ENCODE measurements around the gene HEMK1. TPM values are rescaled to one million over a fixed set of nuclear protein-coding genes. Genes with fewer than 3 reads are reported as not detected.

HEMK1 gene
- total and polyA plus RNA-seq, 2 donors (not counting 3 experiments of a cell fraction or from before 2014, with no cell fraction given) = 14.2 to 15.2 TPM

GRCh38 chr3:50607271-50608091, 38.2 kb downstream of the HEMK1 start:
- H2AFZ ChIP-seq (ENCODE audit: low read depth, low read length) = no peak overlapping the region
- no peak for DNase-seq (ENCODE audit: low read depth, low spot score)
- dilution Hi-C loops (cut with MboI; ENCODE audit: extremely low pct_ligation_motif_present, low sequenced_read_pairs) = no loop called here
- no peak overlapping the region for H3K4me3 ChIP-seq (replicated peaks in 1 of 3; ENCODE audit: insufficient read depth in 1 of 3, low read depth in 1 of 3, low read length in 3 of 3)
- no peak overlapping the region for H3K9ac ChIP-seq (replicated peaks; ENCODE audit: extremely low read depth, insufficient read depth, low read length)
- H4K20me1 ChIP-seq (replicated peaks; ENCODE audit: control insufficient read depth, extremely low read depth, insufficient read depth, low read length) = no peaks in the 10 kb centered on the region
- TF ChIP-seq POLR2AphosphoS5 (IDR thresholded peaks at IDR 0.05; ENCODE audit: insufficient read depth, low read depth, low read length) = no peak
- no peak for TF ChIP-seq FOS (IDR thresholded peaks at IDR 0.05; ENCODE audit: borderline replicate concordance, insufficient read depth, low read length)
- TF ChIP-seq CTCF (IDR thresholded peaks at IDR 0.05; ENCODE audit: extremely low read depth in 1 of 2, insufficient read depth in 1 of 2, low read depth in 1 of 2, low read length in 2 of 2) = no peak
- no peak for TF ChIP-seq GATA2 (IDR thresholded peaks at IDR 0.05; ENCODE audit: insufficient read depth, insufficient read length, low read depth, low read length)
- TF ChIP-seq POLR2A (IDR thresholded peaks at IDR 0.05; ENCODE audit: low read depth, low read length) = no peak
- peaks cover 0 to 6% of the 10 kb centered on the region in 2 experiments for H3K36me3 ChIP-seq (ENCODE audit: control insufficient read depth in 2 of 2, extremely low read depth in 1 of 2, insufficient read depth in 2 of 2, low read length in 2 of 2)
- FAIRE-seq = no peak
- H3K79me2 ChIP-seq (ENCODE audit: control insufficient read depth, insufficient read depth, low read length) = no peaks in the 10 kb centered on the region
- H3K27me3 ChIP-seq (ENCODE audit: control insufficient read depth in 2 of 2, insufficient read depth in 2 of 2, low read length in 2 of 2) = no peaks in the 10 kb centered on the region
- H3K9me1 ChIP-seq (replicated peaks; ENCODE audit: control insufficient read depth, extremely low read depth, insufficient read depth, low read length) = no peaks in the 10 kb centered on the region
- CTCF ChIA-PET = interaction anchor here (1.5 kb wide), 1 partner anchor 35 kb away, joined by 4 read pairs; no protein-coding TSS in a partner anchor
- H3K27ac ChIP-seq (ENCODE audit: insufficient read depth, low read depth, low read length) = no peak overlapping the region
- BruUV-seq (replicated peaks) = no TSS peak
- H3K4me1 ChIP-seq (ENCODE audit: control insufficient read depth, extremely low read depth, insufficient read depth, low read length) = peaks cover 13% of the 10 kb centered on the region
- intact Hi-C loops (cut with micrococcal nuclease) = no loop called here
- no peak overlapping the region for H3K4me2 ChIP-seq (ENCODE audit: insufficient read depth, low read length)
- H3K9me3 ChIP-seq (replicated peaks; ENCODE audit: control insufficient read depth, insufficient read depth, low read length) = no peaks in the 10 kb centered on the region
- POLR2A ChIA-PET = no interaction called here
